ENCODE measurements around the gene CTAGE4.
"Not testable (repeated sequence)": the region's sequence is repeated elsewhere in the genome, so short reads cannot be mapped to it uniquely, and the experiment has no call there.

CTAGE4 gene, protein sequence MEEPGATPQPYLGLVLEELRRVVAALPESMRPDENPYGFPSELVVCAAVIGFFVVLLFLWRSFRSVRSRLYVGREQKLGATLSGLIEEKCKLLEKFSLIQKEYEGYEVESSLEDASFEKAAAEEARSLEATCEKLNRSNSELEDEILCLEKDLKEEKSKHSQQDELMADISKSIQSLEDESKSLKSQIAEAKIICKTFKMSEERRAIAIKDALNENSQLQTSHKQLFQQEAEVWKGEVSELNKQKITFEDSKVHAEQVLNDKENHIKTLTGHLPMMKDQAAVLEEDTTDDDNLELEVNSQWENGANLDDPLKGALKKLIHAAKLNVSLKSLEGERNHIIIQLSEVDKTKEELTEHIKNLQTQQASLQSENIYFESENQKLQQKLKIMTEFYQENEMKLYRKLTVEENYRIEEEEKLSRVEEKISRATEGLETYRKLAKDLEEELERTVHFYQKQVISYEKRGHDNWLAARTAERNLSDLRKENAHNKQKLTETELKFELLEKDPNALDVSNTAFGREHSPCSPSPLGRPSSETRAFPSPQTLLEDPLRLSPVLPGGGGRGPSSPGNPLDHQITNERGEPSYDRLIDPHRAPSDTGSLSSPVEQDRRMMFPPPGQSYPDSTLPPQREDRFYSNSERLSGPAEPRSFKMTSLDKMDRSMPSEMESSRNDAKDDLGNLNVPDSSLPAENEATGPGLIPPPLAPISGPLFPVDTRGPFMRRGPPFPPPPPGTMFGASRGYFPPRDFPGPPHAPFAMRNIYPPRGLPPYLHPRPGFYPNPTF

DNA sequence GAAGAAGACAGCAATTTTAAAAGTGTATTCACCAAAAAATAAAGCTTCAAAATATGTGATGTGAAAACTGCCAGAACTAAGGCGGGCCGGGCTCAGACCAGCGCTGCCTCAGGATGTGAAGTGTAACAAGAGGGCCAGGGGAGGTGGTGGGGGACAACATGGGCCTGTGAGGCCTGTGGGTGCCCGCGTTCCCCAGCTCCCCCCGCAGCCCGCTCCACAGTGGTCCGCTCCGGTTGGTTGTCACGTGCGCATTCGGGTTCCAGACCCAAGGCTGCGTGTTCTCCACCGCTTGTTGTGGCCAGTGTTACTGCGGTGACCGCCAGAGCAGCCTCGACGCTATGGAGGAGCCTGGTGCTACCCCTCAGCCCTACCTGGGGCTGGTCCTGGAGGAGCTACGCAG lies at the start of gene CTAGE4:
TSS of gene CTAGE4 (plus strand) at position 301 of the 400 bp plus-strand sequence. CDS start at position 339, 38 bp downstream.
- DNase-seq, result not testable (repeated sequence)

DNA sequence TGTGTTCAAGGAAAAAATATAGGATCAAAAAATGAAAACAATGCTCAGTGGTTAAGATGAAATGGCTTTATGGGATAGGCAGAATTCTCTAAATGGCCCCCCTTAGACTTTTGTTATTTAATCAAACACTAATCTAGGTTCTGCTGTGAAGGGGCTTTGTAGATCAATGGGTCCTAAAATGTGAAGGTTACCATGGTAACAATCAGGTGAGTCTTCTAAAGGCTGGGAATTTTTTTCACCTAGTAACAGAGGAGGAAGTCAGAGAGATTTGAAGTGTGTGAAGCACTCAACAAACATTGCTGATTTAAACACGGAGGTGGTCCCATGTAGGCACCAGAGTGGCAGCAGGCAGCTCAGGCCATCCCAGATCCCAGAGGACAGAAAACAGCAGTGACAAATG lies 49.1 kb upstream of the CTAGE4 start:
- DNase-seq, result no peak

DNA sequence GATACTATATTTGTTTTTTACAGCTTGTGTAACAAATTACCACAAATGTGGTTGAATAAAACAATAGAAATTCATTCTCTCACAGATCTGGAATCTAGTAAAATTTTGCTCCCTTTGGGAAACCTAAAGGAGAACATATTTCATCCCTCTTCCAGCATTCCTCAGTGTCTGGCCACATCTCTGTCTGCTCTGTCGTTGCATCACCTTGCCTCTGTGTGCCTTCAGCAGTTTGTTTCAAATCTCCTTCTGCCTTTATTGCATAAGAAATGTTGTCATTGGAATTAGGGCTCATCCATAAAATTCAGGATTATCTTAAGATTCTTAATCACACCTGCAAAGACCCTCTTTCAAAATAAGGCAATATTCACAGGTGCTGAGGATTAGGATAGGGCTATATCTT lies 45.8 kb upstream of the CTAGE4 start:
- DNase-seq, result no peak

DNA sequence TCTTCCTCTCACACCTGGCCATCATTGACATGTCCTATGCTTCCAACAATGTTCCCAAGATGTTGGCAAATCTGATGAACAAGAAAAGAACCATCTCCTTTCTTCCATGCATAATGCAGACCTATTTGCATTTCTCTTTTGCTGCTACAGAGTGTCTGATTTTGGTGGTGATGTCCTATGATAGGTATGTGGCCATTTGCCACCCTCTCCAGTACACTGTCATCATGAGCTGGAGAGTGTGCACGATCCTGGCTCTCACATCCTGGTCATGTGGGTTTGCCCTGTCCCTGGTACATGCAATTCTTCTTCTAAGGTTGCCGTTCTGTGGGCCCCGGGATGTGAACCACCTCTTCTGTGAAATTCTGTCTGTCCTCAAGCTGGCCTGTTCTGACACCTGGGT lies 41.1 kb upstream of the CTAGE4 start:
- no peak for DNase-seq

DNA sequence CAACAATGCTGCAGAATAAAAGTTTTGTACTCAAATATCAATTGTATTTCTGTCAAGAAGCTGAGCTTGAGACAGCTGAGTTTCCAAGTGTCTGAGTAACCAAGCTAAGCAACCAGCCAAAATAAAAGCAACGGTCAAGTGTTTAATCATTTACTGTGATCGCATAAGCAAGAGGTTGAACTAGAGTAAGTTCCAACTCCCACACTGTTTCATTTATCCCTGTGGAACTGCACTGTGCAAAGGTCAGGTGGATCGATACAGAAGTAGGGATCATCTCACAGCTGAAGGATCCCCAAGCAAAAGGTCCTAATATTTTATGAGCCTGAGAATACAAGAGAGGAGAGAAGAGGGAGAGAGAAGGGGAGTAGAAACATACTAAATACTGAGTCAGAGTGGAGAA lies 38.8 kb upstream of the CTAGE4 start:
- no peak for DNase-seq

DNA sequence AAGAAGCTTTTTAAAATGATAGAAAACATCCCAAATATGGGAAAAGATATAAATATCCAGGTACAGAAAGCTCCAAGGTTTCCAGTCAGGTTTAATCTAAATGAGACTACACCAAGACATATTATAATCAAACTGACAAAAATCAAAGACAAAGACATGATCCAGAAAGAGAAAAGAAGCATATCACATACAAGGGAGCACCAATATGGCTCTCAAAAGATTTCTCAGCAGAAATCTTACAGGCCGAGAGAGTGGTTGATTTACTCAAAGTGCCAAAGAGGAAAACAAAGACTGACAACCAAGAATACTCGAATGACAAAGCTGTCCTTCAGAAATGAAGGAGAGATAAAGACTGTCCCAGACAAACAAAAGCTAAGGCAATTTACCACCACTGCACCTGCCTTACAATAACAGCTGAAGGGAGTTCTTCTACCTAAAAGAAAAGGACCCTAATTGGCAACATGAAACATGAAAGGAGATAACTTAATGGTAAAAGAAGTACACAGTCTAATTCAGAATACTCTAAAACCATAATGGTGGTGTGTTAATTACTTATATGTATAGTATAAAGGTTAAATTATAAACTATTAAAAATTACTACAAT lies 34.9 kb upstream of the CTAGE4 start:
- DNase-seq, result no peak

DNA sequence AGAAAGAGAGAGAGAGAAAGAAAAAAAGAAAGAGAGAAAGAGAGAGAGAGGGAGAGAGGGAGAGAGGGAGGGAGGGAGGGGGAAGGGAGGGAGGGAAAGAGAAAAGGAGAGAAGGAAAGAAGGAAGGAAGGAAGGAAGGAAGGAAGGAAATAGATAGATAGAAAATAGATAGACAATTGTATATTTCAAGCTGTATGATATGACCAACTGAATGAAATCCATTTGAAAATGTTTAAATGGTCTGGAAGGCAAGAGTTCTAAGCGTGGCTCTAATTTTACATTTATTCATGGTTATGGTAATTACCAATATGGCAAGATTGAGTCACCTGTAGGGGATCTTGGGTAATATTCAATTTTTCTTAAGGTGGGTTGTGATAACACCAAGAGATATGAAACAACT lies 24.4 kb upstream of the CTAGE4 start:
- no peak for DNase-seq

DNA sequence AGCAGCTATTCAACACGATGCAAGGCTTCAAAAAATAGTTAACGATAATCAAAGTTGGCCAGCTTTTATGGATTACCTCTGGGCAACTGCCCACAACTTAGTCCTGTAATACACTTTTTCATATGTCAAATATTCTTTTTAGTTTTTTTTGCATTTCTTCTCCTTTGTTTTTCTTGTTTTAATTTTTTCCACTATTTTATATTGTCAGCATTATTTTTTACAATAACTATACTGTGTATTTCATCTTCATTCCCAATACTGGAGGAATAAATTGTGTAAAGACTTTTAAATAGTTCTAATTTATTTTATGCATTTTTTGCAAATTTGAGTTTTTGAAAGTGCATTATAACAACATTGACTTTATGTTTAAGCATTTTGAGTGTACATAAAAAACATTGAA lies 18.5 kb upstream of the CTAGE4 start:
- no peak for DNase-seq

DNA sequence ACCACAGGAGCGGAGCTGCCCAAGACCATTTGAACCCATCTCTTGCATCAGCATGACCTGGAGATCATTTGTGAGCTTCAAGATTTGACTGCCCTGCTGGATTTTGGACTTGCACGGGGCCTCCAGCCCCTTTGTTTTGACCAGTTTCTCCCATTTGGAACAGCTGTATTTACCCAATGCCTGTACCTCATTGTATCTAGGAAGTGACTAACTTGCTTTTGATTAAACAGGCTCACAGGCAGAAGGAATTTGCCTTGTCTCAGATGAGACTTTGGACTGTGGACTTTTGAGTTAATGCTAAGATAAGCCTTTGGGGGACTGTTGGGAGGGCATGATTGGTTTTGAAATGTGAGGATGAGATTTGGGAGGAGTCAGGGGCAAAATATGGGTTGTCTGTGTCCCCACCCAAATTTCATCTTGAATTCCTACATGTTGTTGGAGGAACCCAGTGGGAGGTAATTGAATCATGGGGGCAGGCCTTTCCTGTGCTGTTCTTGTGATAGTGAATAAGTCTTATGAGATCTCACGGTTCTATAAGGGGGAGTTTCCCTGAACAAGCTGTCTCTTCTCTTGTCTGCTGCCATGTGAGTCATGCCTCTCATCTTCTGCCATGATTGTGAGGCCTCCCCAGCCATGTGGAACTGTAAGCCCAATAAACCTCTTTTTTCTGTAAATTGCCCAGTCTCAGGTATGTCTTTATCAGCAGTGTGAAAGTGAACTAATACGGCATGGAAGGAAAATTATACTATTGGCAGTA lies 11.5 kb upstream of the CTAGE4 start:
- not testable (repeated sequence) for DNase-seq

DNA sequence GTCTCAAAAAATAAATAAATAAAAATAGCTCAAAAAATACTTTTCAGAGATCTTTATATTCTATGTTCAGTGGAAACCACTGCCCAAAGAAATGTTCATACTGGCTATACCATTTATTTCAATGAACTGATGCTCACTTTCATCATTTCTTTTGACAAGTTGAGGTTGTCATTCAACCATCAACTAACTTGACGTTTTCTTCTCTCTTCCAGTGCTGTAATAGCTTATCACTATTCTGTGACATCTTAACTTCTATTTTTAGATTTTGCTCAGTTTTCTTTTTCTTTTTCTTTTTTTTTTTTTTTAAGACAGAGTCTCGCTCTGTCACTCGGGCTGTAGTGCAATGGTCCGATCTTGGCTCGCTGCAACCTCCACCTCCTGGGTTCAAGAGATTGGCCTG lies 8.7 kb upstream of the CTAGE4 start:
- DNase-seq, result no peak

DNA sequence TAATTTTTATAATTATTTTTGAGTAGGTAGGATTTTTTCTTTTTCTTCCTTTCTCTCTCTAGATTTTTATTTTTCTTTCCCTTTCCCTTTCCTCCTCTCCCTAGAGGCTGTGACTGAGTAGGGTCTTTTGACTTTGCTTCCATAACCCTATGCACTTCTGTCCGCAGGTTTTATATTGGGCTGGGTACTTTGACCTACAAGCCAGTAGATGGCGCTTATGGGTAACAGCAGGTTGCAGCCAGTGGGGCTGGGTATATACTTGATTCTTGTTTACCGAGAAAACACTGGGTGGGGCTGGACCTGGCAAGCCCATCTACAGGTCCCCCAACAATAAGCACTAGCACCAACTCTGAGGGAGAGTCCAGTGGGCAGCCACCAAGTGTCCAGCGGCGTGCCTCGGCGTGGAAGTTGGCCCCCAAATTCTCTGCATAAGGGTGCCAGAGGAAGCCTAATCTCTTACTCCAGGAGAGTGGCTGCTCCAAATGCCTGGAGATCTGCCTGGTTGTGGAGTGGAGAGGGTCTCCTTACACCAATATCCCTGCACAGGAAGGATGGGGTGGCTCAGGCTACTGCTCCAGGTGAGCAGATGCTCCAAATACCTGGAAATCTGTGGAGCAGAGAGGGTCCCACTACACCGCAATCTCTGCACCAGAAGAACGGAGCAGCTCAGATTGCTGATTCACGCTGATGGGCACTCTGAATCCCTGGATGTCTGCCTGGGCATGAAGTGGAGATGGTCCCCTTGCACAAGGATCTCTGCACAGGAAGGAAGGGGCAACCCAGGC lies 4.7 kb upstream of the CTAGE4 start:
- not testable (repeated sequence) for DNase-seq

DNA sequence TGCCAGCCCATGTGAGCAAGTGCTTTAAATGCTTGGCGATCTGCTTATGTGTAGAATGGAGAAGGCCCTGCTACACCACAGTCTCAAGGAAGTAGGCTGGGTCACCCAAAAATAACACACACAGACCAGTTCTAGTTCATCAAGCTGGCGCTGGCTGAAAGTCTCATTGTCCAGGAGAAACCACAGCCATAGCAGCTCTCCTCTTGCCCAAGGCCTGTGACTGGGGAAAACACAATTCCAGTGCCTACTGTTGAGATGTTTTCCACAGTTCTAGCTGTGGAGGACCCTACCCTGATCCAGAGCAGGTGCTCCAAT lies 4.1 kb upstream of the CTAGE4 start:
- not testable (repeated sequence) for DNase-seq

DNA sequence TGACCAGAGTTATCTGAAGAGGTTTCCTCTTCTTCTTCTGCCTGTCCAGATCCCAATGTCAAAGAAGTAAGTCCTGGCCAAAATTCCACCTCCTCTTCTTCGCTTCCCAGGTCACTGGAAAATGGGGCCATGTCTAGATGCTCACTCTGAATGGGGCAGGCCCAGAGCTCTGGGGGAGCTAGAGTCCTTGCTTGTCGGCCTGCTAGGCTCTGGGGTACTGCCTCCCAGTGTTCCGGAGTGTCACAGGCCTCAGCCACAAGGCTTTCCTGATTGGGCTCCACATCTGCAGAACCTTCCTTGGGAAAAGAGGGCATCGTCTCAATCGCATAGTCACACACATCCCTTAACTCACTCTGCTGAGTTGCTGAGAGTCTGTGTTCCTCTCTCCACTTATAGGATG lies 4.6 kb downstream of the CTAGE4 start:
- not testable (repeated sequence) for DNase-seq

DNA sequence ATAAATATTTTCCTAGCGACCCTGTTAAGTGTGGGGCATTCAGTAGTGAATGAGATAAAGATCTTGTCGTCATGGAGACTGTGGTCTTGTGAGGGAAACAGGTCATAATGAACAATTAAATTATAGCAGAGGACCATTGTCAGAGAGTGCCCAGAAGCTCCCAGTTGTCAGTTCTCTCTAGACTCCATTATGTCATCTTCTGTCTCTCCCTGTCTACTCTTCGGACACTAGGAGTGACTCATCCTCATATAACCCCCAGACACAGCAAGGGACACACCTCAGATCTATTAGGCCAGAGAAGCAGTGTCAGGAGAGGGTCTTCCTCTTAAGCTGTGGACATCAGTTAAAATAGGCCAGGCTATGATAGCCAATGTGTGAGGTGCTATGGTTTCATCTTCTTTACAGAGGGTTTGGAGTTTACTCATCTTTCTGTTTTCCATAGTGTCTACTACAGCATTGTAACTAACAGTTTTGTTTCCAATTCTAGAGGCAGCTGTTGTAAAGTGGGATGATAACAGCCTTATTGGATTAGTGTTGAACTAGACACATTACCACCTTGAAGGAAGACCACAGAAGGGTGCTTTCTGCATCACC lies 5.4 kb downstream of the CTAGE4 start:
- not testable (repeated sequence) for DNase-seq

DNA sequence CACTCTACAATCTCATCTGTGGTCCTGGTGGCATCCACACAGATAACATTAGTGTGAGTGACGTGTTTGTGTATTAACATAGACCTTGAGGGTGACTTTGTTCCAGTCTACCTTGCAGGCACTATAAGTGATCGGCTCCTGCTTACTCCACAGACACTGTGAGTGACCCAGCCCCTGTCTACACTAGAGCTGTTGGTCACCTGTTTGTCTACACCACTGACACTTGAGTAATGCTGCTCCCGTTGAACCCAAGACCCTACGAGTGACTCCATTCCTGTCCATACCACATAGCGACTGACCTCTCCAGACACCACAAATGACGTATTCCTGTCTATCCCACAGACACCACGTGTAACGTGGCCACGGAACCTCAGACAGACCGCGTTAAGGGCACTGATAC lies 10.5 kb downstream of the CTAGE4 start:
- not testable (repeated sequence) for DNase-seq

DNA sequence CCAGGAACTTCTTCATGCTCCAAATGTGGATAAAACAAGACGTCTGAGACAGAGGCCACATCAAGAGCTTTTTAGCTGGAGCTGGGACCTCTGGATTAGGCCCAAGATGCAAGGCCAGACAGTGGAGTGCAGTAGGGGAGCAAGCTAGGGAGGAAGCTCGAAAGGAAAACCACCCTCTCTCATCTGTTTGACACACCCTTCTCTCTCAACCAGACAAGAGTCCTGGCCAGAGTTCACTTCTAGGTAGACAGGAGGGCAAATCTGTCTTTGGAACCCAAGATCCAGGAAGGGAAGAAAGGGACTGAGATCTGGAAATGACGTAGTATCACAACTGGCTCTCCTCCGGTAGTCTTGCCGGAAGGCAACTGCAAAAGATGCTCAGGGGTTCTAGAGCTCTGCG lies 11.2 kb downstream of the CTAGE4 start:
- not testable (repeated sequence) for DNase-seq

DNA sequence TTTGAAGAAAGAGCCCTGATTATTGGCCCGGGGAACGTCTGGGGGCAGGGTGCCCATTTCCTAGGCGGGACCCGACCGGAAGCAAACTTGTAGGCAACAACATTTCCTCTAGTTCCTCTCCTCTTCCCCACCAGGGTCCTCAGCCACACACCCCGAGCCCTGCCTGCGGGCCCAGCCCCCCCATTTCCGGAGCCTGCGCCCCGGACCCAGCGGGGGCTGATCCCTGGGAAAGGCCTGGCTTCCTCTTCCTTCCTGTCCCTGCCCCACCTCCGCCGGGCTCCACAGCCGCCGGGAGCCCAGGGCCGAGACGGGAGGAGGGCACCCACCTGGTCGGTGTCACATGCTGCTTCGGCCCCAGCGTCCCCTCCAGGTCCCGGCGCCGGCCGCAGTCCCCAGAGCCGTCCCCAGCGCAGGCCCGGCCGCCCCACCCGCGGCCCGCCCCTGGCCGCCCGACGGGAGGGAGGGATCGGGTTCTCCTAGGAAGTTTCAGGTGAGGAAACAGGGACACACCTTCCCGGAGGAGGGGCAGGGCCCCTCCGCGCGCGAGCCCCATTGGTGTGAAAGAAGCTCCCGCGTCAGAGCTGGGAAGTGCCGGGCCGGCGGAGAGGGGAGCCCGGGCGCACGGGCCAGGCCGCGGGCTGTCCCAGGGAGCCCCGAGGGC lies 12.1 kb downstream of the CTAGE4 start, which contains the start of gene ARHGEF35:
TSS of gene ARHGEF35 (minus strand) at position 622 of the 661 bp plus-strand sequence. CDS start 7,450 bp downstream, outside the sequence.
- DNase-seq, result not testable (repeated sequence)

DNA sequence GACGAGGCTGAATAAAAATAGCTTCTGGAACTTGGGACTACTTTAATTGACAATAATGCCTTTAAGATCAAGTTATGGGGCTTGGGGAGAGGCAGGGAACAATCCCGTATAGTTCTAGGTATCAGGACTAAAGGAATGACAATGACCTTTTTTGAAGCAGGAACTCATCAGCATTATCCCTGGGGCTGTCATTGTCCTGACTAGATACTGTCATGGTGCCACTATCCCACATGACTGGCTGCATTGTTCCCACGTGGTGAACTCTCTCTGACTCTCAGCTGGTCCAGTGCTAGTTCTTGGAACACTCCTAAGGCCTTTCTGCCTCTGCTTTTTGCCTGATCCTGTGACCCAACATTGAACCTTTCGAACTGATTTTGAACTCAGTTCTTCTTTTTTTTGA lies 15.7 kb downstream of the CTAGE4 start:
- DNase-seq, result not testable (repeated sequence)

DNA sequence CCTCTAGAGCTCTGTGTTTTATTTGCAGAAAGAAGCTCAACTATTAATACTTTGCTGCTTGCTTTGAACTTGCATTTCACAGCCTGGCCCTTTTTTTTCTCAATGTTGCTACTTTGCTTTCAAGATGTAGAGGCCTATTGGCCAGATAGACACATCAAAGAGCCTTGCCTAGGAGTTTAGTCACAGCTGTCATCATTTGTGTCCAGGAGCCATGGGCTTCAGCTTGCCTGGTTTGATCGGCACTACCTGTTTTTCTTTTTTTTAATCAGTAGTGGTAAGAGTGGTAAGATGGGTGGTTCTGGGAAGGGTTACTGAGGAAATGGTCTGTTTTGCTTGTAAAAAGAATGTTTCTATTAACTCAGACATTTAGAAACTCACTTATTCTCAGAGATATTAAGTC lies 18.7 kb downstream of the CTAGE4 start:
- not testable (repeated sequence) for DNase-seq

DNA sequence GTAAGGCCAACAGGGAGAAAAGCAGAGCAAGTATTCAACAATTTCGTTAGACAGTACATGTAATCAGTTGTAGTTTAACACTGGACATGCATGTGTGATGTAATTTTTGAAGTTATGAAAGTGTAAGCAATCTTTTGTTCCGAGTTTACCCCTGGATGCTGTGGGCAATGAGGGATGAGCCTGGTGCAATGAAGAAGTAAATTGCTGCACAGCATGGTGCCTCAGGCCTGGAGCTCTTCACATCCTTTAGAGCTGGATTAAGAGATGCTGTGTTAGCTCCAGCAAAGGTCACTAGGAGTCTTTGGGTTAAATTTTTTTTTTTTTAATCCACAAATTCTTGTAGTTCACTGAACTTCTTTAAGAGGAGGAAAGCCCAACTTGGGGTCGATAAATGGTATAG lies 19.8 kb downstream of the CTAGE4 start:
- DNase-seq, result not testable (repeated sequence)

DNA sequence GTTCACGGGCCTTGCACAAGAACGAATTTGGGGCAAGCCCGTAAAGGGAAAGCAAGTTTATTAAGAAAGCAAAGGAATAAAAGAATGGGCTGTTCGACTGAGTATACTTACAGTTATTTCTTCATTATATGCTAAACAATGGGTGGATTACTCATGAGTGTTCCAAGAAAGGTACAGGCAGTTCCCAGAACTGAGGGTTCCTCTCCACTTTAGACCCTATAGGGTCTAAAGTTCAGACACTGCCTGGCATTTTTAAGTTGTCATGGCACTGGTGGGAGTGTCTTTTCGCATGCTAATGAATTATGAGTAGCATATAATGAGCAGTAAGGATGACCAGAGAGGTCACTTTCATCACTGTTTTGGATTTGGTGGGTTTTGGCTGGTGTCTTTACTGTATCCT lies 22.0 kb downstream of the CTAGE4 start:
- DNase-seq, result not testable (repeated sequence)

All from GOT3 (cell line).